H1 (cell line): Measurements from ENCODE around the gene LBP.

Experiments used
- EP300 ChIP-seq, 2 experiments: IDR thresholded peaks; 1 replicate in 1 of 2; 2 replicates in 1 of 2; pipeline ENCODE4 v1.6.1; 2011 to 2012; ENCODE audit warnings: low read depth in 2 of 2, low read length in 2 of 2, mild to moderate bottlenecking in 2 of 2, borderline replicate concordance in 1 of 2, inconsistent platforms in 1 of 2, moderate library complexity in 1 of 2
- RBBP5 ChIP-seq: IDR thresholded peaks from 2 replicates; pipeline ENCODE4 v1.7.1; 2012; ENCODE audit warnings: low read depth, mild to moderate bottlenecking, inconsistent platforms, low read length, moderate library complexity, borderline replicate concordance
- YY1 ChIP-seq: IDR thresholded peaks from 2 replicates; pipeline ENCODE4 v1.6.1; 2011; ENCODE audit warnings: low read depth, mild to moderate bottlenecking, low read length
- TF ChIP-seq, protein P1 (sequence below), 3 experiments: IDR thresholded peaks; 1 replicate in 2 of 3; 2 replicates in 1 of 3; pipeline versions ENCODE4 v1.5.1 to v1.6.1; 2011; ENCODE audit warnings: low read length in 3 of 3, mild to moderate bottlenecking in 3 of 3, inconsistent platforms in 2 of 3, low read depth in 1 of 3, moderate library complexity in 1 of 3; ENCODE audit not compliant: insufficient read depth in 1 of 3; ENCODE audit errors: control extremely low read depth in 1 of 3

DNA sequence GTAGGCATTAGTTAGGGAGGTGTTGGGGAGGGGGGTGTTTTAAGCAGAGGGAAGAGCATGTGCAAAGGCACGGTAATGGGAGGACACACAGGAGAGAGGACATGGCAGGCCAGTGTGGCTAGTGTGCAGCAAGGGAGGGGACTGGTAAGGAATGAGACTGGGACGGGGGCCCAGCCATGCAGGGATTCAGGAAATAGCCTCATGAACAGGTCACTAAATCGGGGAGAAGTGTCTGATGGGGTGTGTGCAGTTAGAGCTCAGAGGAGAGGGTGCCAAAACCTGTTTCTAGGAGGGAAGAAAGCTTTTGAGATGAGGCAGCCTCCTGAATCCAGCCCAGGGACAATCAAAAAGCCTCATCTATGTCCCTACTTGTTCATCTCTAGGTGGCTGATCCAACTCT lies 34.8 kb upstream of the LBP start:
- TF ChIP-seq, protein P1, sequence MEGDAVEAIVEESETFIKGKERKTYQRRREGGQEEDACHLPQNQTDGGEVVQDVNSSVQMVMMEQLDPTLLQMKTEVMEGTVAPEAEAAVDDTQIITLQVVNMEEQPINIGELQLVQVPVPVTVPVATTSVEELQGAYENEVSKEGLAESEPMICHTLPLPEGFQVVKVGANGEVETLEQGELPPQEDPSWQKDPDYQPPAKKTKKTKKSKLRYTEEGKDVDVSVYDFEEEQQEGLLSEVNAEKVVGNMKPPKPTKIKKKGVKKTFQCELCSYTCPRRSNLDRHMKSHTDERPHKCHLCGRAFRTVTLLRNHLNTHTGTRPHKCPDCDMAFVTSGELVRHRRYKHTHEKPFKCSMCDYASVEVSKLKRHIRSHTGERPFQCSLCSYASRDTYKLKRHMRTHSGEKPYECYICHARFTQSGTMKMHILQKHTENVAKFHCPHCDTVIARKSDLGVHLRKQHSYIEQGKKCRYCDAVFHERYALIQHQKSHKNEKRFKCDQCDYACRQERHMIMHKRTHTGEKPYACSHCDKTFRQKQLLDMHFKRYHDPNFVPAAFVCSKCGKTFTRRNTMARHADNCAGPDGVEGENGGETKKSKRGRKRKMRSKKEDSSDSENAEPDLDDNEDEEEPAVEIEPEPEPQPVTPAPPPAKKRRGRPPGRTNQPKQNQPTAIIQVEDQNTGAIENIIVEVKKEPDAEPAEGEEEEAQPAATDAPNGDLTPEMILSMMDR (IDR thresholded peaks at IDR 0.05; ENCODE audit: control extremely low read depth in 1 of 3, insufficient read depth in 1 of 3, low read depth in 1 of 3, low read length in 3 of 3): no peak
- TF ChIP-seq EP300 (IDR thresholded peaks at IDR 0.05; ENCODE audit: borderline replicate concordance in 1 of 2, low read depth in 2 of 2, low read length in 2 of 2): no peak
- no peak for TF ChIP-seq RBBP5
- TF ChIP-seq YY1: no peak
